H1 (cell line): ENCODE measurements around the gene KCNMA1. TPM values are rescaled to one million over a fixed set of nuclear protein-coding genes. Genes with fewer than 3 reads are reported as not detected.

Experiments
- CTCF ChIA-PET: fragments of 300-600 bp; sonication (Branson Sonifier 250); formaldehyde crosslinking; loops from one replicate; lab custom pipeline; 2021; ENCODE audit not compliant: partially characterized antibody; lab: Charles Lee
- POLR2A ChIA-PET: fragments of 300-600 bp; sonication (Branson Sonifier 250); formaldehyde crosslinking; loops from one replicate; lab custom pipeline; 2021; ENCODE audit warnings: inconsistent platforms; ENCODE audit not compliant: partially characterized antibody; lab: Charles Lee
- DNase-seq, 2 experiments: peaks; one replicate each; pipeline versions ENCODE4 v3.0.0 to v3.0.0-alpha.2; 2010 to 2022; ENCODE audit warnings: low spot score in 2 of 2, low read depth in 1 of 2, mixed read lengths in 1 of 2
- FAIRE-seq: peaks from 2 replicates; lab custom pipeline; 2011; peaks lifted over from hg19 to GRCh38; lab: Jason Lieb, UNC
- H2AFZ ChIP-seq: 2 replicates; pipeline ENCODE4 v1.8.1; 2012; ENCODE audit warnings: low read length, inconsistent platforms
- H2AK5ac ChIP-seq: 2 replicates; pipeline ENCODE4 v1.6.1; 2013; ENCODE audit warnings: low read depth, low read length
- H2BK120ac ChIP-seq: replicated peaks from 2 replicates; pipeline ENCODE3; 2013; ENCODE audit warnings: low read depth, low read length, inconsistent platforms
- H2BK12ac ChIP-seq: 2 replicates; pipeline ENCODE4 v1.6.1; 2013; ENCODE audit warnings: low read depth, low read length
- H2BK15ac ChIP-seq: 2 replicates; pipeline ENCODE4 v1.6.1; 2013; ENCODE audit warnings: low read length
- H2BK20ac ChIP-seq: 2 replicates; pipeline ENCODE4 v1.6.1; 2013; ENCODE audit warnings: low read length
- H2BK5ac ChIP-seq: 2 replicates; pipeline ENCODE4 v1.6.1; 2013; ENCODE audit warnings: low read depth, low read length
- H3K14ac ChIP-seq: 2 replicates; pipeline ENCODE4 v1.6.1; 2013; ENCODE audit warnings: inconsistent platforms; ENCODE audit not compliant: insufficient read length
- H3K18ac ChIP-seq: 2 replicates; pipeline ENCODE4 v1.6.1; 2013; ENCODE audit warnings: low read length; ENCODE audit errors: extremely low read depth
- H3K23ac ChIP-seq: 2 replicates; pipeline ENCODE4 v1.6.1; 2013; ENCODE audit warnings: inconsistent platforms; ENCODE audit not compliant: insufficient read length
- H3K23me2 ChIP-seq: 2 replicates; pipeline ENCODE4 v1.6.1; 2013; ENCODE audit warnings: low read depth, low read length
- H3K27ac ChIP-seq: 2 replicates; pipeline ENCODE4 v1.6.1; 2011; ENCODE audit warnings: low read depth, low read length, inconsistent platforms
- H3K27me3 ChIP-seq, 4 experiments: replicated peaks in 1 of 4; 1 replicate in 1 of 4; 2 replicates in 3 of 4; pipeline versions ENCODE4 v1.6.1 to v1.8.1; 2011 to 2013; ENCODE audit warnings: low read length in 3 of 4, mild to moderate bottlenecking in 3 of 4, inconsistent platforms in 2 of 4, mixed read lengths in 2 of 4, moderate library complexity in 1 of 4; ENCODE audit not compliant: control insufficient read depth in 3 of 4, insufficient read depth in 3 of 4; ENCODE audit errors: extremely low read depth in 1 of 4
- H3K36me3 ChIP-seq, 4 experiments: 2 replicates each; pipeline versions ENCODE4 v1.6.1 to v1.8.1; 2011 to 2013; ENCODE audit warnings: mild to moderate bottlenecking in 4 of 4, low read length in 3 of 4, moderate library complexity in 2 of 4, control low read depth in 1 of 4, inconsistent platforms in 1 of 4; ENCODE audit not compliant: insufficient read depth in 4 of 4, control insufficient read depth in 2 of 4
- H3K4ac ChIP-seq: replicated peaks from 2 replicates; pipeline ENCODE3; 2013; ENCODE audit warnings: low read length, low read depth, mixed read lengths, inconsistent platforms; ENCODE audit not compliant: insufficient read length
- H3K4me1 ChIP-seq, 4 experiments: replicated peaks in 1 of 4; 1 replicate in 1 of 4; 2 replicates in 3 of 4; pipeline versions ENCODE4 v1.6.1 to v1.8.1; 2011 to 2013; ENCODE audit warnings: low read length in 3 of 4, inconsistent platforms in 2 of 4, mixed read lengths in 1 of 4; ENCODE audit not compliant: insufficient read depth in 4 of 4, control insufficient read depth in 3 of 4
- H3K4me2 ChIP-seq, 2 experiments: 2 replicates each; pipeline versions ENCODE4 v1.6.1 to v1.8.1; 2011 to 2013; ENCODE audit warnings: low read depth in 2 of 2, low read length in 2 of 2, control low read depth in 1 of 2, inconsistent platforms in 1 of 2, mild to moderate bottlenecking in 1 of 2; ENCODE audit not compliant: insufficient read depth in 1 of 2
- H3K4me3 ChIP-seq, 4 experiments: fragments of 200-600, 300-600 bp in 1 of 4; sonication (generic), shearing (Covaris generic), sonication (Bioruptor Twin) in 1 of 4; 2 replicates each; pipeline versions ENCODE4 v1.5.1 to v1.8.1; 2011 to 2016; ENCODE audit warnings: low read length in 4 of 4, low read depth in 3 of 4, control low read depth in 2 of 4, inconsistent platforms in 2 of 4, mild to moderate bottlenecking in 2 of 4, mixed read lengths in 1 of 4, moderate library complexity in 1 of 4; ENCODE audit not compliant: insufficient read depth in 2 of 4; ENCODE audit errors: extremely low read depth in 1 of 4
- H3K56ac ChIP-seq: replicated peaks from 2 replicates; pipeline ENCODE3; 2013; ENCODE audit warnings: low read depth, mild to moderate bottlenecking, mixed read lengths, low read length, inconsistent platforms; ENCODE audit not compliant: insufficient read length
- H3K79me1 ChIP-seq: 2 replicates; pipeline ENCODE4 v1.6.1; 2013; ENCODE audit warnings: low read depth, low read length, control low read depth
- H3K79me2 ChIP-seq, 2 experiments: 2 replicates each; pipeline versions ENCODE4 v1.6.1 to v1.8.1; 2012 to 2013; ENCODE audit warnings: low read length in 2 of 2, mild to moderate bottlenecking in 2 of 2, inconsistent platforms in 1 of 2; ENCODE audit not compliant: insufficient read depth in 2 of 2, control insufficient read depth in 1 of 2
- H3K9ac ChIP-seq, 4 experiments: replicated peaks in 1 of 4; 1 replicate in 1 of 4; 2 replicates in 3 of 4; pipeline versions ENCODE4 v1.6.1 to v1.8.1; 2011 to 2013; ENCODE audit warnings: low read depth in 3 of 4, low read length in 3 of 4, control low read depth in 2 of 4, mild to moderate bottlenecking in 2 of 4, moderate library complexity in 2 of 4, inconsistent platforms in 1 of 4; ENCODE audit errors: extremely low read depth in 1 of 4
- H3K9me3 ChIP-seq, 2 experiments: 2 replicates each; pipeline versions ENCODE4 v1.6.1 to v1.8.1; 2012 to 2013; ENCODE audit warnings: mild to moderate bottlenecking in 2 of 2, moderate library complexity in 2 of 2, control low read depth in 1 of 2, inconsistent platforms in 1 of 2, low read depth in 1 of 2, low read length in 1 of 2, mixed read lengths in 1 of 2; ENCODE audit not compliant: insufficient read depth in 2 of 2
- H4K20me1 ChIP-seq, 2 experiments: replicated peaks in 1 of 2; 2 replicates each; pipeline versions ENCODE3 to v1.8.1; 2011 to 2013; ENCODE audit warnings: inconsistent platforms in 2 of 2, low read length in 2 of 2, mild to moderate bottlenecking in 1 of 2; ENCODE audit not compliant: insufficient read depth in 2 of 2, control insufficient read depth in 1 of 2
- H4K5ac ChIP-seq: 2 replicates; pipeline ENCODE4 v1.6.1; 2013; ENCODE audit warnings: low read length, low read depth, mixed read lengths, inconsistent platforms; ENCODE audit not compliant: insufficient read length
- H4K8ac ChIP-seq: 2 replicates; pipeline ENCODE4 v1.8.0; 2013; ENCODE audit warnings: mild to moderate bottlenecking, moderate library complexity, low read length, inconsistent platforms; ENCODE audit not compliant: insufficient read depth; ENCODE audit errors: extremely low read depth
- H4K91ac ChIP-seq: replicated peaks from 2 replicates; pipeline ENCODE3; 2013; ENCODE audit warnings: low read length, mixed read lengths, inconsistent platforms; ENCODE audit not compliant: insufficient read length
- CBX8 ChIP-seq: fragments of 300-800, 300-1000 bp; sonication (generic); IDR thresholded peaks from 2 replicates; pipeline ENCODE4 v1.7.1; 2016; ENCODE audit warnings: low read depth, low read length, borderline replicate concordance
- EGR1 ChIP-seq: IDR thresholded peaks from 2 replicates; pipeline ENCODE4 v1.6.1; 2011; ENCODE audit warnings: low read depth, low read length, borderline replicate concordance
- SUZ12 ChIP-seq: fragments of 200-600 bp; sonication (generic); IDR thresholded peaks from 2 replicates; pipeline ENCODE4 v1.6.1; 2012; ENCODE audit warnings: mild to moderate bottlenecking, inconsistent platforms, low read length, moderate library complexity, mixed read lengths
- YY1 ChIP-seq: IDR thresholded peaks from 2 replicates; pipeline ENCODE4 v1.6.1; 2011; ENCODE audit warnings: low read depth, mild to moderate bottlenecking, low read length
- WGBS, 2 experiments: shearing (Covaris generic) in 1 of 2; methylation state at CpG; one replicate each; pipeline versions ENCODE4 v1.1.6 to v1.1.7; 2013 to 2015; ENCODE audit warnings: low lambda C conversion rate in 2 of 2, mixed read lengths in 2 of 2, inconsistent platforms in 1 of 2, low coverage in 1 of 2, missing lambda C conversion rate in 1 of 2; ENCODE audit not compliant: insufficient replicate concordance in 2 of 2, insufficient coverage in 1 of 2, insufficient read length in 1 of 2; ENCODE audit errors: extremely low coverage in 1 of 2, missing lambda C conversion rate in 1 of 2; 5-methylcytosine and 5-hydroxymethylcytosine counted together
- polyA plus RNA-seq, 7 experiments: library from polyadenylated mRNA; depleted of rRNA in 3 of 7; stranded (reverse) in 5 of 7; unstranded in 2 of 7; fragments of >200 nt in 5 of 7; fragments of 200-250 nt in 2 of 7; gene quantifications; 1 replicate in 5 of 7; 2 replicates in 1 of 7; 4 replicates in 1 of 7; pipeline versions ENCODE4 v1.2.1 to v1.2.3, GENCODE V29; 2011 to 2013; ENCODE audit warnings: missing spikeins in 2 of 7, mixed read lengths in 2 of 7
- total RNA-seq: library from RNA; stranded (reverse); fragmentation: NEBNext Ultra II Directional; extraction: Animal tissue kit (Norgen Biotek cat#: 25700); gene quantifications from 2 replicates; pipeline ENCODE4 v1.2.1, GENCODE V29; 2021

KCNMA1 gene
- total and polyA plus RNA-seq, 2 of the 8 experiments (the other 6 are each of a cell fraction or from before 2014, with no cell fraction given) = 10.2 to 11.1 TPM

GRCh38 chr10:77478962-77479359 is 158.6 kb downstream of the KCNMA1 start:
- no peak overlapping the region for H2BK120ac ChIP-seq
- H2AFZ ChIP-seq = no peak overlapping the region
- DNase-seq = no peak
- no peak for FAIRE-seq
- no peaks in the 10 kb centered on the region for H3K4me1 ChIP-seq
- no peak overlapping the region for H2AK5ac ChIP-seq
- H3K14ac ChIP-seq = no peak overlapping the region
- H3K56ac ChIP-seq = no peak overlapping the region
- H3K4me3 ChIP-seq = no peak overlapping the region
- no peak overlapping the region for H3K9ac ChIP-seq
- no peaks in the 10 kb centered on the region for H4K20me1 ChIP-seq
- peaks cover 3% of the 10 kb centered on the region; the same call in 1 of the 2 replicates for H3K23me2 ChIP-seq
- no peak overlapping the region for H2BK5ac ChIP-seq
- POLR2A ChIA-PET = no interaction called here
- no peak overlapping the region for H2BK15ac ChIP-seq
- no peaks in the 10 kb centered on the region for H3K9me3 ChIP-seq
- H3K4ac ChIP-seq = no peak overlapping the region
- no peaks in the 10 kb centered on the region for H3K36me3 ChIP-seq
- H3K18ac ChIP-seq = no peak overlapping the region
- H3K79me1 ChIP-seq = no peaks in the 10 kb centered on the region
- H2BK12ac ChIP-seq = no peak overlapping the region
- no peaks in the 10 kb centered on the region for H3K79me2 ChIP-seq
- H3K23ac ChIP-seq = no peak overlapping the region
- no peaks in the 10 kb centered on the region for H3K27me3 ChIP-seq
- no peak overlapping the region for H4K91ac ChIP-seq
- H4K8ac ChIP-seq = no peak overlapping the region
- H2BK20ac ChIP-seq = no peak overlapping the region
- H4K5ac ChIP-seq = no peak overlapping the region
- CTCF ChIA-PET = interaction anchor here (1.1 kb wide), 1 partner anchor 17 kb away, joined by 3 read pairs; no protein-coding TSS in a partner anchor
- 73% methylated on average over 5 of the region's 5 CpGs; no CpG with 5 or more reads in 1 of the 2 experiments for WGBS, 2 experiments
- H3K27ac ChIP-seq = no peak overlapping the region
- H3K4me2 ChIP-seq = no peak overlapping the region
- TF ChIP-seq SUZ12 (no peak), CBX8 (no peak), YY1 (no peak), EGR1 (no peak)
